Loucy (cell line): ENCODE measurements around the gene KIF3C.
"Not testable (repeated sequence)": the region's sequence is repeated elsewhere in the genome, so short reads cannot be mapped to it uniquely, and the experiment has no call there.

Experiments used
- CTCF ChIP-seq: fragments of 200-600 bp; sonication (generic); conservative IDR thresholded peaks from 2 replicates; pipeline ENCODE4 v1.5.1; 2014; ENCODE audit warnings: mild to moderate bottlenecking, antibody characterized with exemption, low read length
- EZH2phosphoT487 ChIP-seq: fragments of 200-600 bp; IDR thresholded peaks from 2 replicates; pipeline ENCODE4 v1.6.1; 2018; ENCODE audit warnings: antibody characterized with exemption, mild to moderate bottlenecking, moderate library complexity, borderline replicate concordance

- TF ChIP-seq CTCF, EZH2phosphoT487: not testable (repeated sequence)
Measured at GRCh38 chr2:25958611-25959010, 23.7 kb downstream of the KIF3C start.
